Epithelial cell of proximal tubule (primary cell): ENCODE measurements around the gene RNU6-9. TPM values are rescaled to one million over a fixed set of nuclear protein-coding genes. Genes with fewer than 3 reads are reported as not detected.

Experiments
- DNase-seq: peaks from one replicate; pipeline ENCODE4 v3.0.0-alpha.2; 2011; ENCODE audit warnings: low read depth
- H3K4me3 ChIP-seq: 2 replicates; pipeline ENCODE4 v1.5.1; 2011; ENCODE audit warnings: low read depth, mild to moderate bottlenecking, low read length
- CTCF ChIP-seq: conservative IDR thresholded peaks from 2 replicates; pipeline ENCODE4 v1.5.1; 2012; ENCODE audit warnings: low read depth, mild to moderate bottlenecking, low read length
- total RNA-seq: library from RNA; depleted of rRNA; stranded (reverse); fragments of >200 nt; gene quantifications from 2 replicates; pipeline ENCODE4 v1.2.3, GENCODE V29; 2015

RNU6-9 gene
- total RNA-seq, 1 donor from 2014 or later = not detected

- TF ChIP-seq CTCF = no peak
- no peak for DNase-seq
Observed at GRCh38 chr19:911197-912033, 18.1 kb downstream of the RNU6-9 start.

GRCh38 chr19:912181-913079 is 19.1 kb downstream of the RNU6-9 start:
- H3K4me3 ChIP-seq = peak overlapping the region; percentile 88
- no peak for TF ChIP-seq CTCF
- DNase-seq = no peak

More at GRCh38 chr19:911197-912033, 18.1 kb downstream of the RNU6-9 start:
- H3K4me3 ChIP-seq = peak overlapping the region; percentile 15

- TF ChIP-seq CTCF = no peak
- H3K4me3 ChIP-seq = peak within 1 kb of the TSS; percentile 88
- no peak for DNase-seq
Observed at GRCh38 chr19:913080-913748, 19.9 kb downstream of the RNU6-9 start, which contains the start of gene R3HDM4. Gene R3HDM4 (minus strand): TSS chr19:913219. CDS start chr19:913157, 62 bp downstream.

GRCh38 chr19:916645-917322 is 23.5 kb downstream of the RNU6-9 start:
- H3K4me3 ChIP-seq = peak overlapping the region; percentile 21
- no peak for DNase-seq

GRCh38 chr19:917323-918151 is 24.3 kb downstream of the RNU6-9 start, which contains the start of gene KISS1R:
Gene KISS1R (plus strand): TSS chr19:917333. CDS start chr19:917503, 170 bp downstream.
- TF ChIP-seq CTCF = peak; percentile 51
- DNase-seq = no peak
- H3K4me3 ChIP-seq = peak within 1 kb of the TSS; percentile 21

More at GRCh38 chr19:916645-917322, 23.5 kb downstream of the RNU6-9 start:
- no peak for TF ChIP-seq CTCF
